T-helper 2 cell treated with Interferon-gamma antibody and Interleukin-4, amounts not matched to agents 5 μg/mL and 100 μg/mL, for 36 hours (primary cell): ENCODE data around the gene PLSCR5.

ENCODE experiments used
- DNase-seq: peaks from one replicate; pipeline ENCODE4 v3.0.0; 2021; ENCODE audit warnings: low spot score
- H3K27ac Mint-ChIP-seq: one replicate; pipeline ENCODE4 v1.8.0; 2021; ENCODE audit warnings: mild to moderate bottlenecking, mixed read lengths
- H3K27me3 Mint-ChIP-seq: one replicate; pipeline ENCODE4 v1.8.0; 2021; ENCODE audit warnings: low read depth, mixed read lengths
- H3K36me3 Mint-ChIP-seq: one replicate; pipeline ENCODE4 v1.8.0; 2021; ENCODE audit warnings: low read depth, mixed read lengths
- H3K4me1 Mint-ChIP-seq: one replicate; pipeline ENCODE4 v1.8.0; 2021; ENCODE audit warnings: low read depth, mixed read lengths
- H3K4me3 Mint-ChIP-seq: one replicate; pipeline ENCODE4 v1.8.0; 2022; ENCODE audit warnings: mild to moderate bottlenecking, moderate library complexity, mixed read lengths
- H3K9me3 Mint-ChIP-seq: one replicate; pipeline ENCODE4 v1.8.0; 2021; ENCODE audit warnings: mixed read lengths

The PLSCR5 gene, protein sequence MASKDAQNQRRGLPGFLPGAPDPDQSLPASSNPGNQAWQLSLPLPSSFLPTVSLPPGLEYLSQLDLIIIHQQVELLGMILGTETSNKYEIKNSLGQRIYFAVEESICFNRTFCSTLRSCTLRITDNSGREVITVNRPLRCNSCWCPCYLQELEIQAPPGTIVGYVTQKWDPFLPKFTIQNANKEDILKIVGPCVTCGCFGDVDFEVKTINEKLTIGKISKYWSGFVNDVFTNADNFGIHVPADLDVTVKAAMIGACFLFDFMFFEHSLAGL

DNA sequence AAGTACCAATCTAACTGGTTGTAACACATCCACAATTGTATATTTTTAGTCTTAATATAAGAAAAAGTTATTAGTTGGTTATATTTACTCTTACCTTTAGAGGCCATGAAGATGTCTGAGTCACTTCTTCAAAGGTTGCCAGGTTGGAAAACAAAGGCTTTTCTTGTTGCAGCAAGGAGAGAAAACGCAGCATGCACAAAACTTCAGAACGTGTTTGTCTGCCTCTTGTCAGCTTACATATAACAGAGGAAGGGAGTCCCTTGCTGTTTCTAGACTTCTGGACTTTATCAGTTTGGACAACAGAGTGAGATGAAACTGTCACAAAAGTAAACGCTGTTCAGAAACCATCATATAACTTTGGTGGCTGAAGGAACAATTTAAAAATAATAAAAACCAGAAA lies at the start of gene PLSCR5:
PLSCR5 (minus strand) TSS at position 241 of the 400 bp plus-strand sequence; CDS start at position 107, 134 bp downstream.
- no peaks in the 10 kb centered on the region for H3K4me1 Mint-ChIP-seq
- H3K27me3 Mint-ChIP-seq: no peaks in the 10 kb centered on the region
- H3K36me3 Mint-ChIP-seq: no peaks in the 10 kb centered on the region
- no peak within 1 kb of the TSS for H3K27ac Mint-ChIP-seq
- H3K9me3 Mint-ChIP-seq: no peaks in the 10 kb centered on the region
- DNase-seq: no peak
- H3K4me3 Mint-ChIP-seq: no peak within 1 kb of the TSS

DNA sequence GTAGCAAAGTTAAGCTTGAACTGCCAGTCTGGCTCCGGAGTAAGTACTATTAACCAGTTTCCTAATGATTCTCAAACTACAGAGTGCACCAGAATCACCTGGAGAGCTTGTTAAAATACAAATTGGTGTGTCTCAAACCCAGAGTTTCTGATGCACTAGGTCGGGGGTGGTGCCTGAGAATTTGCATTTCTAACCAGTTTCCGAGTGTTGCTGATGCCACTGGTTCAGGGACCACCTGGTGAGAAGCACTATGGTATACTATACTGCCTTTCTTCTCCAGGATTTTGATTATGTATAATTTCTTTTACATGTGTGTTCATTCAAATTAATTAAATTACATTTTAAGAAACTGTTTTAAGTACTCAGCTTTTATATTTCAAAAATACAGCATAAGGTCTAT lies 48.8 kb upstream of the PLSCR5 start:
- no peaks in the 10 kb centered on the region for H3K36me3 Mint-ChIP-seq
- no peak overlapping the region for H3K4me3 Mint-ChIP-seq
- no peaks in the 10 kb centered on the region for H3K27me3 Mint-ChIP-seq
- H3K9me3 Mint-ChIP-seq: no peaks in the 10 kb centered on the region
- H3K27ac Mint-ChIP-seq: no peak overlapping the region
- no peak for DNase-seq
- no peaks in the 10 kb centered on the region for H3K4me1 Mint-ChIP-seq

DNA sequence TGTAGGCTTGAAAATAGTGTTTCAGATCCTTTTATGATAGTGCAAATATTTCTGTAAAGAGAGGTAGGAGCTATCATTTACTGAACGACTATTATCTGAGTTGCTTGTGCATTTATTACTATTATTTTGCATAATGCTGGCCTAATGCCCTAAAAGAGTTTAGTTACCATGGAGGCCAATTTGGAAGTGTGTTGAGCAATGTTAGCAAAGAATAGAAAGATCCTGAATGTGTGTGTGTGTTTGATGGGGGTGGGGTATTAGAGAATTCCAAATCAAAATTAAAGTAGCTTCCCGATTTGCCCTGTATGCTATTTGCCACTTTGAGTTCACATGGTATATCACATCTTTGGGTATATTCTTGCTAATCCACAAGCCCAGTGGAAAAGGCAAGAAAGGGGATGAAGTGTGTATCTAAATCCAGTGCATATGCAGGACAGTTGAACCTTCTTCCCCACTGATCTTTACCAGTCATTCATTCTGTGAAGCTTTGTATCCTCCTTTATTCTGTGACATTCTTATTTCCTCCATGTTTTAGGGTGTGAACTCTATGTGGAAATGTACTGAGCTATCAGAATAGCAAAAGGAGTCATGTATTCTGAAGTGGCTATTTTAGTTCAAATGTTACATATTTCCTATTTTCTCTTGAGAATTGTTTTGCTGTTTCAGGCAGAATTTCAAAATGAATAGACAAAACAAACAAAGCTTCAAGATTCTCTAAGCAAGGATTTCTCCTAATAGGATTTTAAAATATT lies 45.7 kb upstream of the PLSCR5 start:
- Mint-ChIP-seq H3K9me3 (no peaks in the 10 kb centered on the region), H3K4me1 (no peaks in the 10 kb centered on the region), H3K27ac (no peak overlapping the region), H3K4me3 (no peak overlapping the region), H3K27me3 (no peaks in the 10 kb centered on the region), H3K36me3 (no peaks in the 10 kb centered on the region)
- no peak for DNase-seq

DNA sequence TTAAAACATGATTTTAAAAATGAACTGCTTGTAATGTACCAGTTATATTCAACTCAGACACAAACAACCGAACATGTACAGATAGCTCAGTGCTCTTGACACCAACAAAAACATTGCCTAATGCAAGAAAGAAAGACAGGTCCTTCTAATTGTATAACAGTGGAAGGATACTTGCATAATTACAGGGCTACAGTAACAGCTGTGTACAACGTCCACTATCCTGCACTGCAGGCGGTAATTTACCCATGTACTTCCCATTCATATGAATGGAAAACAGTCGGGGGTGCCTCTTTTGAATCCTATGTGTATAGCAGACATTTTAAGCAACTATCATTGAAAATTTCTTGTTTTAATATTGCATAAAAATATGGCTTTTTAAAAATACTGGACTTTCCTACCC lies 41.1 kb upstream of the PLSCR5 start:
- no peak overlapping the region for H3K4me3 Mint-ChIP-seq
- no peaks in the 10 kb centered on the region for H3K36me3 Mint-ChIP-seq
- no peak overlapping the region for H3K27ac Mint-ChIP-seq
- H3K27me3 Mint-ChIP-seq: no peaks in the 10 kb centered on the region
- no peaks in the 10 kb centered on the region for H3K4me1 Mint-ChIP-seq
- no peak for DNase-seq
- no peaks in the 10 kb centered on the region for H3K9me3 Mint-ChIP-seq

DNA sequence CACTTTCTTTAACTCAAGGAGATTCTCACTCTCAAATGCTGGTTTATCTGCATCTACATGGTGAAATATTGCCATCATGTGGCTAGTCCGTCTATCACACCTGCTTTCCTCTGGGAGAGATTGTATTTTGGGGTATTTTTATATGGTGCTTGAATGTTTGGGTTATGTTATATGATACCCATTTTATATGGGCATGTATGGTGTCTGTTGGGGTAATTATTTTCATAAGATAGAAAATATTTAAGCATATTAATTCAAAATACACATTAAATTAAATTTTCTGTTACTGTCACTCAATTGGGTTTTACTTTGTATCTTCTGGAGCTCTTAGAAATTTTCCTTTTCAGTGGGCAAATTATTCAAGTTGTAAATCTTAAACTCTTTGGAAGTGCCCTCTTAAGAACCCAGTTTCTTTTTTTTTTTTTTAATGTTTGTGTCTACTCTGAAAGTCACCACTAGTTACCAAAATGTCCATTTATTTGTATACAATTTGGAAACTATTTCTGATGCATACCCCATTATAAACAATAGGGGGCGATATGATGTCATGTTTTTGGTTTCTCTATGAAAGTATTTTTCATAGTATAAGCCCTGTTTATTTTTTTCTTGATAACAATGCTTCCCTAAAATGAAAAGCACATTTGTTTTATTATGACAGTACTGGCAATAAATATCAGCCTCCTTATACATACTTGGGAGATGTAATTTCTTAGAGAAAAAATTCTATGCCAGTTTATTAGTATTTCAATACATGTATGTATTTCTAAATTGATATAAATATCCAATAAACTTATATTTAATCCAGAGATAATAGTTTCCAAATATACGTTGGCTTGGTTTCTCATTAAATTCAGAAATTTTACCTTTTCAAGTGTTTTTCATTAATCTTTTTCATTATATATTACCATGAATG lies 36.1 kb upstream of the PLSCR5 start:
- no peak overlapping the region for H3K27ac Mint-ChIP-seq
- H3K9me3 Mint-ChIP-seq: no peaks in the 10 kb centered on the region
- no peaks in the 10 kb centered on the region for H3K36me3 Mint-ChIP-seq
- no peaks in the 10 kb centered on the region for H3K4me1 Mint-ChIP-seq
- no peaks in the 10 kb centered on the region for H3K27me3 Mint-ChIP-seq
- no peak overlapping the region for H3K4me3 Mint-ChIP-seq
- DNase-seq: no peak

DNA sequence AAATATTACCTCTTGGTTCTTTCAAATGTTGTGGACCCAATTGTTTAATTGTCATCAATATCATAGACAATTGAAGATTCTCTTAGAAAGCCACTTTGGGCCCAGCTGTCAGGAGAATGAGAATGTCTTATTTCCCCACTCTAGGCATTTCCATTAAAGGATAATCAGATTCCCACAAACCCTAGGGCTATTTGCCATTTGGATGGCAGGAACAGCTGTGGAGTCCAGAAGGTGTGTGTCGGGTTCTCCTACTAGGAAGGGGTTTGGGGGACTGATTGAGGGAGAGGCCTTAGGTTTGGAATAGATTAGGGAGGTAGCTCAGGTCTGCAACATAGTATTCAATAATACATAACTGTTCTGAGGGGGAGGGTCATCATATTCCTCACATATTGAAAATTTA lies 35.2 kb upstream of the PLSCR5 start:
- Mint-ChIP-seq H3K4me3 (no peak overlapping the region), H3K36me3 (no peaks in the 10 kb centered on the region), H3K27me3 (no peaks in the 10 kb centered on the region), H3K9me3 (no peaks in the 10 kb centered on the region), H3K27ac (no peak overlapping the region), H3K4me1 (no peaks in the 10 kb centered on the region)
- no peak for DNase-seq

DNA sequence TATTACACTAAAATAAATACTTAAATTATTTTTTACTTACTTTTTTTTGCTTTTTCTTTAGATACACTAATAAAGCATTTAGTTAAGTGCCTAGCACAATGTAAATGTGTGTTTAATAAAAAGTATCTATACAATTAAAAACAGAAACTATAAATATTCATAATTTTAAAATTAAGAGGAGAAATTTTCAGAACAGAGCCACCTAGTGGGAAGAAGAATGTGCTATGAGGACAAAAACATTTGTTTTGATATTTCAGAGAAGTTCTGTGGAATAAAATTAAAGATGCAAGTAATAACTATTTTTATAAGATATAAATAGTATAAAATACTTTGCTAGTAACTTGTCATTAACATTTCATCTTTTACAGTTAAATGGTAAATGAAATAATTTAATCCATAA lies 33.6 kb upstream of the PLSCR5 start:
- Mint-ChIP-seq H3K4me3 (no peak overlapping the region), H3K27me3 (no peaks in the 10 kb centered on the region), H3K36me3 (no peaks in the 10 kb centered on the region), H3K4me1 (no peaks in the 10 kb centered on the region), H3K9me3 (no peaks in the 10 kb centered on the region), H3K27ac (no peak overlapping the region)
- DNase-seq: no peak

DNA sequence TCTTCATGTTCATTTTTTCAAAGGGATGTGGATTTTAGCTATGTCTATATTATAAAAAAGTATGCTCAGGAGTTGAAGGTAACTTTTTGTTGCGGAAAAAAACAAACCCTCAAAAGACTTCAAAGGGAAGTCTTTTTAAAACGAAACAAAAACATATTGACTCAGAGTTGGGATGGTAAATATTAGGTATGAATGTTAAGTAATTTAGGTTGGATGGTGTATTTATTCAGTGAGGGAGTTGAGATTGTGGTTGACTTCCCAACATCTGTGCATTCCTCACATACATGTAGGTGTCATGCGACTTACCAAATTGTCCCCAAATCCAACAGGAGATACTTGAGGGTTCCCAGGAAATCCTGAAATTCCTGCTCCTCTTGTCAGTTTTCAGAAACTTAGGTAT lies 32.7 kb upstream of the PLSCR5 start:
- DNase-seq: no peak
- H3K27me3 Mint-ChIP-seq: no peaks in the 10 kb centered on the region
- no peak overlapping the region for H3K4me3 Mint-ChIP-seq
- H3K9me3 Mint-ChIP-seq: no peaks in the 10 kb centered on the region
- no peaks in the 10 kb centered on the region for H3K4me1 Mint-ChIP-seq
- no peak overlapping the region for H3K27ac Mint-ChIP-seq
- H3K36me3 Mint-ChIP-seq: no peaks in the 10 kb centered on the region

DNA sequence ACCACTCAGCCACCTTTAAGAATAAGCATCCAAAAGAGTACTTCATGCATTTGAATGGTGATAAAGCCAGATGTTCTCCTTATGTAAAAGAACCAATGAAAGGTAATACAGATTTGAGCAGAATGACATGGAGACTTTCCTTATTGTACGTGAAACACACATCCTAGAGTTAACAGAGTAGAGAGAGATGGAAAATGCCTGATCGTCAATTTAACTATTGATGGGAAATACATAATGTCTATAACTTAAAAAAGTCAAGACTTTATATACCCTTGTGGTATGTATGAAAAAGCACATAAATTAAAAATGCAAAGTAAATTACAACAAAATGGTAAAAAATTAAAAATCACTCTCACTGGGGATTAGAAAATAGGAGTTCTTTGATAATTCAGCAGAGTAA lies 31.7 kb upstream of the PLSCR5 start:
- no peak overlapping the region for H3K27ac Mint-ChIP-seq
- H3K4me1 Mint-ChIP-seq: no peaks in the 10 kb centered on the region
- no peaks in the 10 kb centered on the region for H3K27me3 Mint-ChIP-seq
- no peaks in the 10 kb centered on the region for H3K36me3 Mint-ChIP-seq
- no peak overlapping the region for H3K4me3 Mint-ChIP-seq
- no peaks in the 10 kb centered on the region for H3K9me3 Mint-ChIP-seq
- no peak for DNase-seq

DNA sequence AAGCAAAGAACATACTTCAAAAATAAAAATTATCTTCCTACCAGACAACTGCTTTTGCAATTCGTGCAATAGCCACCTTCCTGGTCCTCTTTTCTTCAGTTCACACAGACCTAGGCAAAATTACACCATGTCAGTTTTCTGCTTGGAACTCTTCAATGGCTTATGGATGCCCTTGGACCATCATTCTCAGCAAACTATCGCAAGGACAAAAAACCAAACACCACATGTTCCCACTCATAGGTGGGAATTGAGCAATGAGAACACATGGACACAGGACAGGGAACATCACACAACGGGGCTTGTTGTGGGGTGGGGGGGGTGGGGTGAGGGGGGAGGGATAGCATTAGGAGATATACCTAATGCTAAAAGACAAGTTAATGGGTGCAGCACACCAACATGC lies 29.2 kb upstream of the PLSCR5 start:
- no peaks in the 10 kb centered on the region for H3K4me1 Mint-ChIP-seq
- no peak overlapping the region for H3K4me3 Mint-ChIP-seq
- no peak for DNase-seq
- no peaks in the 10 kb centered on the region for H3K27me3 Mint-ChIP-seq
- H3K36me3 Mint-ChIP-seq: no peaks in the 10 kb centered on the region
- no peaks in the 10 kb centered on the region for H3K9me3 Mint-ChIP-seq
- peak overlapping the region; percentile 31 for H3K27ac Mint-ChIP-seq

DNA sequence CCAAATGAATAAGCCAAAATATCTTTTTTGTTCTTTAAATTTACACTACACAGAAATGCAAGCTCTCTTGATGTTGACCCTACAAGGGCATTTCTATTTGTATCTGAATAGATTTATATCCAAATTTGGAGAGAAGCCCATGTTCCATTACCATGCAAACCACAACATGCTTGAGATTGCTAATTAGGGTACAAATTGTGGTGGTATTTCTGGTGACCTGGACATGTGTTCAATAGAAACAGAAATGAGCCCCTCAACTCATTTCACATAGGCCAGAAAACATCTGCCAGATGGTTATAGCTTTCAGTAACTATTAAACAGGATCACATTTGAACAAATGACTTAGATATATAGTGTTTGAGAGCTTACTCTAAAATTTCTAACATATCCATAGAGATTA lies 23.5 kb upstream of the PLSCR5 start:
- Mint-ChIP-seq H3K4me1 (peaks cover 3% of the 10 kb centered on the region), H3K27me3 (no peaks in the 10 kb centered on the region), H3K36me3 (no peaks in the 10 kb centered on the region), H3K9me3 (no peaks in the 10 kb centered on the region), H3K27ac (no peak overlapping the region), H3K4me3 (no peak overlapping the region)
- no peak for DNase-seq

DNA sequence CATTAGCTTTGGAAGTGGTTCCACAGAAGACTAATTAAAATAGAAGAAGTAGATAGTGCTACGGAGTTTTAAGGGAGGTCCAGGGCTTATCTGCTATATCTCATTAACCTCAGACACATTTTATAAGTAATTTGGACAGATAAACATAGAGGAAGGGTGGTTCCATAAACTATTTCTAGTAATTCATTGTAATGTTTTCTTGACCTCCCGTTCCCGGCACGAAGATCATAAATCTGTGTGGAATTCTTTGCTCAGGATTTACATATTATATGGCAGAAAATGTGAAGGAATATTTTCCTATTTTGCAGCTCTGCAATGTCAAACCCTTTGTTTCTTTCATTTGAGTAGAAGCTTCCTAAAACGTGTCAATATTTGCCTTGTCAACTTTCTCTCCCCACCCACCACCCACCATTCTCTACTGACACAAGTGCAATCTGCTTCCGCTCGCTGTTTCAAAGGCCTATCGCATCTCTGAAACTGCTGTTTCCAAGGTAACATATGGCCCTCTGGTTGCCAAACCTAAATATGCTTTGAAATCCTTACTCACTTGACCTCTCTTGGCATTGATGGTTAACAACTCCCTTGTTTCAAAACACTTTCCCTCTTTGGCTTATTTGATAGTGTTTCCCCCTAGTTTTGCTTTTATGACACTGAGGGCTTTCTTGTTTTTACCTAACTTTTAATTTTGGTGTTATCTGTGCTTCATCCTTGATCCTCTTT lies 21.4 kb upstream of the PLSCR5 start:
- Mint-ChIP-seq H3K27ac (no peak overlapping the region), H3K9me3 (no peaks in the 10 kb centered on the region), H3K4me3 (no peak overlapping the region), H3K36me3 (no peaks in the 10 kb centered on the region), H3K4me1 (peaks cover 3% of the 10 kb centered on the region), H3K27me3 (no peaks in the 10 kb centered on the region)
- DNase-seq: no peak

DNA sequence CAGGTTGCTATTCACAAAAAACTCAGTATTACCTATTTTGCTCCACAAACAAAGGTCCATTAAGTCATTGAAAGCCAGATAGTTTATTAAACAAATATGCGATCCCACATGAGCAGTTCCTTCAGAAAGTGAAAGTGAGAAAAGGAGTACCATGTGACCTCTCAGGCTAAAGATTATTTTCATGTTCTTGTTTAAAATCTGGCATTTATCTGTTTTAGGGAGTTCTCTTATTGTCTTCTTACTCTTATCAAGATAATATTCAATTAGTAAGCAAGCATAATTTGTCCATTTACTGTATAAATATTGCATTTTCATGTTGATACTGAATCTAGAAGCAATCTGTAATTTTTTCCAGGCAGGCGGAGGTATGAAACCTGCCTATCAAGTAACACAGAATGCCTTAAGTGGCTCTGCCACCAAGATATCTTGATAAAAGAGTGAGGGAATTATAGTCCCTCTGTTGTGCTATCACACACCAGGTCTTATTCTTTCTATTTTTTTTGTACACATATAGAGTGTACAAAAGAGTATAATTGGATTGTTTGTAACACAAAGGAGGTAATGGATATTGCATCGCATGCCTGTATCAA lies 20.1 kb upstream of the PLSCR5 start:
- Mint-ChIP-seq H3K27ac (no peak overlapping the region), H3K4me1 (peaks cover 3% of the 10 kb centered on the region), H3K4me3 (no peak overlapping the region), H3K9me3 (no peaks in the 10 kb centered on the region), H3K36me3 (no peaks in the 10 kb centered on the region), H3K27me3 (no peaks in the 10 kb centered on the region)
- DNase-seq: no peak
